Gastroesophageal sphincter (tissue), 4 donors: Measurements from ENCODE around the gene CTIF. TPM values are rescaled to one million over a fixed set of nuclear protein-coding genes. Genes with fewer than 3 reads are reported as not detected.

ENCODE experiments used
- ATAC-seq: fragments of 150-250 bp; one replicate; pipeline ENCODE4 v1.9.1; 2016; ENCODE audit warnings: mild to moderate bottlenecking, moderate library complexity
- H3K27ac ChIP-seq, 4 donors: fragments of 200-600 bp; sonication (generic) in 3 of 4; 1 replicate in 3 of 4; 2 replicates in 1 of 4; pipeline ENCODE4 v1.5.1; 2016 to 2019
- H3K27me3 ChIP-seq: fragments of 200-600 bp; sonication (generic); one replicate; pipeline ENCODE4 v1.5.1; 2019
- H3K36me3 ChIP-seq, 2 donors: fragments of 200-600 bp; sonication (generic); one replicate each; pipeline ENCODE4 v1.5.1; 2019; ENCODE audit warnings: control low read depth in 1 of 2
- H3K4me1 ChIP-seq, 3 donors: fragments of 200-600 bp; sonication (generic); 1 replicate in 2 of 3; 2 replicates in 1 of 3; pipeline ENCODE4 v1.5.1; 2016 to 2019; ENCODE audit warnings: control low read depth in 2 of 3
- H3K4me3 ChIP-seq, 2 donors: fragments of 200-600 bp; sonication (generic); one replicate each; pipeline ENCODE4 v1.5.1; 2019; ENCODE audit warnings: mild to moderate bottlenecking in 1 of 2, moderate library complexity in 1 of 2
- H3K9me3 ChIP-seq, 3 donors: fragments of 200-600 bp; sonication (generic); one replicate each; pipeline ENCODE4 v1.5.1; 2017 to 2019; ENCODE audit warnings: control low read depth in 2 of 3
- EP300 ChIP-seq: sonication (generic); formaldehyde crosslinking; IDR thresholded peaks from one replicate; pipeline ENCODE4 v1.6.1; 2017; ENCODE audit warnings: antibody characterized with exemption, mild to moderate bottlenecking
- POLR2A ChIP-seq, 2 donors: fragments of 450-650 bp; IDR thresholded peaks; one replicate each; pipeline ENCODE4 v1.6.1; 2017; ENCODE audit warnings: antibody characterized with exemption in 2 of 2, mild to moderate bottlenecking in 2 of 2, moderate library complexity in 1 of 2
- POLR2AphosphoS5 ChIP-seq: sonication (generic); formaldehyde crosslinking; IDR thresholded peaks from one replicate; pipeline ENCODE4 v1.6.1; 2017; ENCODE audit warnings: antibody characterized with exemption
- WGBS, 2 donors: methylation state at CpG; one replicate each; pipeline ENCODE4 v1.1.5; 2018; ENCODE audit warnings: low coverage in 1 of 2; 5-methylcytosine and 5-hydroxymethylcytosine counted together
- total RNA-seq, 4 donors: library from RNA; depleted of rRNA; stranded (reverse); fragments of >200 nt; gene quantifications; one replicate each; pipeline ENCODE4 v1.1.0, GENCODE V29; 2016
- TF ChIP-seq, protein P1 (sequence below), 4 experiments: fragments of 200-600 bp in 2 of 4; fragments of 450-650 bp in 2 of 4; sonication (generic) in 1 of 4; IDR thresholded peaks; one replicate each; pipeline ENCODE4 v1.5.1; 2017 to 2019; ENCODE audit warnings: antibody characterized with exemption in 4 of 4, mild to moderate bottlenecking in 2 of 4, moderate library complexity in 2 of 4

Gene CTIF
- total RNA-seq, 4 donors from 2014 or later = 31.4 to 124 (median 78.1) TPM

DNA sequence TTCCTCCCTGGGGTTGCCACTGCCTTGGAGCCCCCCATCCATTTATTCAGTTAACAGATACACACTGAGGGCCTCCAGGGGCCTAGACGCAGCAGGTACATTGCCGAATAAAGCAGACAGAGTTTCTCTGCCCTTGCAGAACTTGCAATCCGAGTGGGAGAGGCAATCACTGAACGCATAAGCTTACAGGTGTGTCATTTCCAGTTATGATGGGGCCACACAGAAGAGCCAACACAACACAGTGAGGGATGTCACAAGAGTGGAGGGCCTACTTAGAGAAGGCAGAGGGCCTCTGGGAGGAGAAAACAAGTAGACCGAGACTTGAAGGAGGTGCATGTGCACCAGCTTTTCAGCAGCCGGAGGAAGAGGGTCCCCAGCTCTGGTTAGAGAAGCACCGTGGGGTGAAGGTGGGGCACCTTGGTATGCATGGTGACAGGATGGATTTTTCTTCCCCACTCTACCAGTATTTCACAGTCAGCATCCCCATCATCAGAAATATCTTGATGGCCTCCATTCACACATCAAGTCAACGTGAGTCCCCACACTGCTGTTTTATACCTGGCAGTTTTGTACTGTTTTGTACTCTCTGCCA lies 261.0 kb downstream of the CTIF start:
- Histone ChIP-seq H3K9me3 (no peaks in the 10 kb centered on the region), H3K4me1 (peaks cover 0 to 39% (median 0%) of the 10 kb centered on the region in 3 donors), H3K36me3 (peaks cover 0 to 36% of the 10 kb centered on the region in 2 donors), H3K27me3 (no peaks in the 10 kb centered on the region), H3K4me3 (no peak overlapping the region), H3K27ac (no peak overlapping the region)
- 90 to 100% methylated on average over 2 to 4 of the region's 8 CpGs for WGBS, 2 donors
- ATAC-seq = no peak
- TF ChIP-seq, protein P1, sequence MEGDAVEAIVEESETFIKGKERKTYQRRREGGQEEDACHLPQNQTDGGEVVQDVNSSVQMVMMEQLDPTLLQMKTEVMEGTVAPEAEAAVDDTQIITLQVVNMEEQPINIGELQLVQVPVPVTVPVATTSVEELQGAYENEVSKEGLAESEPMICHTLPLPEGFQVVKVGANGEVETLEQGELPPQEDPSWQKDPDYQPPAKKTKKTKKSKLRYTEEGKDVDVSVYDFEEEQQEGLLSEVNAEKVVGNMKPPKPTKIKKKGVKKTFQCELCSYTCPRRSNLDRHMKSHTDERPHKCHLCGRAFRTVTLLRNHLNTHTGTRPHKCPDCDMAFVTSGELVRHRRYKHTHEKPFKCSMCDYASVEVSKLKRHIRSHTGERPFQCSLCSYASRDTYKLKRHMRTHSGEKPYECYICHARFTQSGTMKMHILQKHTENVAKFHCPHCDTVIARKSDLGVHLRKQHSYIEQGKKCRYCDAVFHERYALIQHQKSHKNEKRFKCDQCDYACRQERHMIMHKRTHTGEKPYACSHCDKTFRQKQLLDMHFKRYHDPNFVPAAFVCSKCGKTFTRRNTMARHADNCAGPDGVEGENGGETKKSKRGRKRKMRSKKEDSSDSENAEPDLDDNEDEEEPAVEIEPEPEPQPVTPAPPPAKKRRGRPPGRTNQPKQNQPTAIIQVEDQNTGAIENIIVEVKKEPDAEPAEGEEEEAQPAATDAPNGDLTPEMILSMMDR (IDR thresholded peaks at IDR 0.05) = no peak
- TF ChIP-seq POLR2A (IDR thresholded peaks at IDR 0.05) = no peak

DNA sequence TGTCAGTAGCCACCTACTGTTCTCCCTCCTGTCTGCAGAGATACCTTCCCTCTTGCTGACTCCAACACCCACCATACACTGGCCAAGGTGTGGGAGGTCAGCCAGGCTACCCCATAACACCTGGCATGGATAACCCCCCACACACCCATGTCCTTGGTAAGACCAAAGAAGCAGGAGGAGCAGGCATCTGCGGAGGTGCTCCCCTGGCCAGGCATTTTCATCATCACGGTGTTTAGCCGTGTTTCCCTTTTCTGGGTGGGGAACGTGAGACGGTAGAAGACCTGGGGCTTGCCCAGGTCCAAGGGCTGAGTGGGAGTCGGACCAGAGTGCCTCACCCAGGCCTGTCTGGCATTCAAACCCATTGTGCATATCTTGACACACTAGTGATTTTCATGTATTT lies 261.6 kb downstream of the CTIF start:
- H3K4me1 ChIP-seq = peaks cover 0 to 39% (median 0%) of the 10 kb centered on the region in 3 donors
- H3K9me3 ChIP-seq = no peaks in the 10 kb centered on the region
- H3K36me3 ChIP-seq = peaks cover 0 to 43% of the 10 kb centered on the region in 2 donors
- H3K4me3 ChIP-seq = no peak overlapping the region
- WGBS, 2 donors = 94 to 100% methylated on average over 3 of the region's 6 CpGs
- peak overlapping the region in 1 of 4 donors; percentile 29 for H3K27ac ChIP-seq
- ATAC-seq = no peak
- no peaks in the 10 kb centered on the region for H3K27me3 ChIP-seq
- no peak for TF ChIP-seq POLR2A (IDR thresholded peaks at IDR 0.05)
- no peak for TF ChIP-seq POLR2AphosphoS5
- TF ChIP-seq, protein P1 (IDR thresholded peaks at IDR 0.05) = no peak
- TF ChIP-seq EP300 = no peak

DNA sequence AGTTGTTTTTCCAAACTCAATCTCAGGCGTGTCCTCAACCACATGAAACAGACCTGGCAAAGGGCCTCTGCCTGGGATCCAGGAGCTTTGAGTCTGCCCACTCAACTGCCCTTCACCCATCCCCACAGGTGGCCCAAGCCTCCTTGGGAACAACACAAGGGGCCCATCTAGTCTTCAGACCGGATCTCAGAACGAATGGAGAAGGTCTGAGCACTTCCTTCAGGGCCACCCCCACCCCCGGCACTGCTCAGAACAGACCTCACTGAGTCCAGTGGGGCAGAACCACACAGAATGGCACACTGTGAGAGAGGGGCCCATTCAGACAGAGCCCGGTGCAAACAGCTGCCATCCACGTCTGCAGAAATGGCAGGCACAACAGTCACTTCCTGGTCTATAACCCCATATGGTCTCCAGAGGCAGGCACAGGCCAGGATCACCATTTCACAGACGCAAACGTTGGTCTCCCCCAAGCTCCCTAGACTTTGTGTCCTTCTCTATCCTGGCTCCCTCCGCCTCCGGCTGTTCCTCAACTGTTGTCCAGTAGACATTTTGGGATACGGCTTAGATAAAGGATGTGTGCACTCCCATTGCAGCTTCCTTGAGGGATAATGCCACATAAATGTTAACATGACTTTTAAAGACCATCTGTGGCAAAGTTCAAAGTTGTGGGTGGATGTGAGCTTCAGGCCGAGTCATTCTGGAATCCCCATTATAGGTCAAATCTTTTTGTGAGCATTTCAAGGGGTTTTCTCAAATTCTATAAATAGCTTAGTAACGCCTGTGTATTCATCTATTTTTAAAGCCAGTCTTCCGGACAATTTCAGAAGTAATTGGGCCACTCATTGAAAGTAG lies 262.3 kb downstream of the CTIF start:
- peaks cover 0 to 44% (median 0%) of the 10 kb centered on the region in 3 donors for H3K4me1 ChIP-seq
- peaks cover 0 to 44% of the 10 kb centered on the region in 2 donors for H3K36me3 ChIP-seq
- 59 to 69% methylated on average over 10 of the region's 14 CpGs for WGBS, 2 donors
- no peak for TF ChIP-seq POLR2A (IDR thresholded peaks at IDR 0.05)
- no peak for ATAC-seq
- no peaks in the 10 kb centered on the region for H3K27me3 ChIP-seq
- H3K4me3 ChIP-seq = no peak overlapping the region
- H3K9me3 ChIP-seq = no peaks in the 10 kb centered on the region
- peak overlapping the region in 1 of 4 donors; percentile 29 for H3K27ac ChIP-seq

DNA sequence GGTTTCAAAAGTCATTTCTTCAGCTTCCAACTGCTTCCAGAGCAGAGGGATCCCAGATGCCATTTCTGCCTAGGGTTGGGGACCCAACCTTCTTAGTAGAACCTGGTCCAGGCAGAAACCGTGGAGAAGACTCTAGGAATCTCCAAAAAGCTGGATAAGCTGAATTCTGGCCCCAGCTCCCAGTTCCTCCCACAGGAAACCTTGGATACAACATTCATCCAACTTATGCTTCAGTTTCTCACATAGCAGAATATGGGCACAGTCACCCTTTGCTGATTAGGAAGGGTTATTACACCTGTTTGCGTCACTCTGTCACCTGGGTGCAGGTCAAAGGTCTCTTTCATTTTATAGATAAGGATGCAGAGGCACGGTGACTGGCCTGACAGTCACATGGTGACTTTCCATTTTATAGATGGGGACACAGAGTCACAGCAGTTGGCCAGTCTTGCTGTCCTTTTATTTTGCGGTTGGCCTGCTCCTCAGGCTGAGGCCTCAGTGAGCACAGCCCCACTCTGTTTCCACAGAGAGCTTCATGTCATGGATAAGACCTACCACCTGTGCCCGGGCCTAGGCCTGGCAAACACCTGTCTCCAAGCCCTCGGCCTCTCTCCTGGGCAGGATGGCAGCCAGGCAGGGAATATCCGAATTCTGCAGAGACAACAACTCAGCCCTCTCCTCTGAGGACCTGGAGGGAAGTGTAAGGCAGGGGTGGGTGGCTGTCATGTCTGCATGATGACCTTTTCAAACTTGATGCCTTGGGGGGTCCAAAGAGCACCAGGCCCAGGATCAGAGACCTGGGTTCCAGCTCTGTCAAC lies 263.1 kb downstream of the CTIF start:
- peak overlapping the region in 2 of 4 donors; percentile 51 for H3K27ac ChIP-seq
- H3K9me3 ChIP-seq = no peaks in the 10 kb centered on the region
- no peaks in the 10 kb centered on the region for H3K27me3 ChIP-seq
- ATAC-seq = no peak
- H3K4me1 ChIP-seq = peaks cover 0 to 53% (median 4%) of the 10 kb centered on the region in 3 donors
- peaks cover 0 to 44% of the 10 kb centered on the region in 2 donors for H3K36me3 ChIP-seq
- 92 to 93% methylated on average over 2 to 4 of the region's 7 CpGs for WGBS, 2 donors
- TF ChIP-seq, protein P1 (IDR thresholded peaks at IDR 0.05) = no peak
- no peak for TF ChIP-seq POLR2AphosphoS5
- no peak overlapping the region for H3K4me3 ChIP-seq
